Neural cell (in vitro differentiated cells): ENCODE data around the gene SELENOF. TPM values are rescaled to one million over a fixed set of nuclear protein-coding genes. Genes with fewer than 3 reads are reported as not detected.

Experiments
- H2AFZ ChIP-seq: fragments of 200-600, 300-800 bp; sonication (generic), shearing (Covaris generic); 2 replicates; pipeline ENCODE4 v1.6.0; 2014; ENCODE audit warnings: low read depth, mild to moderate bottlenecking, antibody characterized with exemption, low read length, moderate library complexity
- H3F3A ChIP-seq: fragments of 200-600 bp; shearing (Covaris generic); 2 replicates; pipeline ENCODE4 v1.6.1; 2016; ENCODE audit warnings: mild to moderate bottlenecking, moderate library complexity, mixed read lengths, antibody characterized with exemption, low read length; ENCODE audit not compliant: insufficient read depth, poor library complexity, severe bottlenecking
- H3K27ac ChIP-seq: fragments of 200-600, 300-800 bp; sonication (generic), shearing (Covaris generic); 2 replicates; pipeline ENCODE4 v1.5.1; 2014; ENCODE audit warnings: mild to moderate bottlenecking, low read length, moderate library complexity
- H3K27me3 ChIP-seq: fragments of 300-800, 200-600 bp; sonication (generic), shearing (Covaris generic); 2 replicates; pipeline ENCODE4 v1.6.0; 2014; ENCODE audit warnings: mild to moderate bottlenecking, low read depth, low read length, moderate library complexity; ENCODE audit not compliant: insufficient read depth
- H3K36me3 ChIP-seq: fragments of 300-800, 200-600 bp; sonication (generic), shearing (Covaris generic); 2 replicates; pipeline ENCODE4 v1.5.1; 2014; ENCODE audit warnings: mild to moderate bottlenecking, antibody characterized with exemption, low read length, moderate library complexity; ENCODE audit not compliant: insufficient read depth
- H3K4me2 ChIP-seq: fragments of 300-800, 200-600 bp; sonication (generic), shearing (Covaris generic); 2 replicates; pipeline ENCODE4 v1.6.0; 2014; ENCODE audit warnings: mild to moderate bottlenecking, low read length
- H3K4me3 ChIP-seq: fragments of 300-800, 200-600 bp; sonication (generic), shearing (Covaris generic); 2 replicates; pipeline ENCODE4 v1.5.1; 2014; ENCODE audit warnings: mild to moderate bottlenecking, low read length, moderate library complexity
- H3K79me2 ChIP-seq: fragments of 200-600 bp; shearing (Covaris generic); replicated peaks from 2 replicates; pipeline ENCODE4 v1.6.0; 2014; ENCODE audit warnings: mild to moderate bottlenecking, low read length, moderate library complexity; ENCODE audit not compliant: insufficient read depth
- H3K9ac ChIP-seq: fragments of 300-800, 200-600 bp; sonication (generic), shearing (Covaris generic); 2 replicates; pipeline ENCODE4 v1.6.1; 2016; ENCODE audit warnings: mild to moderate bottlenecking, low read length, mixed read lengths
- H3K9me2 ChIP-seq: fragments of 200-600 bp; shearing (Covaris generic); 2 replicates; pipeline ENCODE4 v1.6.1; 2016; ENCODE audit warnings: mild to moderate bottlenecking, low read length, mixed read lengths; ENCODE audit not compliant: insufficient read depth
- H3K9me3 ChIP-seq: fragments of 200-600, 300-800 bp; sonication (generic), shearing (Covaris generic); 2 replicates; pipeline ENCODE4 v1.6.1; 2016; ENCODE audit warnings: mild to moderate bottlenecking, mixed run types, low read length, moderate library complexity, mixed read lengths
- H4K20me1 ChIP-seq: fragments of 200-600 bp; shearing (Covaris generic); 2 replicates; pipeline ENCODE4 v1.6.1; 2016; ENCODE audit warnings: mild to moderate bottlenecking, mixed run types; ENCODE audit not compliant: insufficient read depth
- EP300 ChIP-seq: fragments of 450-650 bp; conservative IDR thresholded peaks from 2 replicates; pipeline ENCODE4 v1.6.1; 2014; ENCODE audit warnings: antibody characterized with exemption, mild to moderate bottlenecking, moderate library complexity; ENCODE audit not compliant: poor library complexity, severe bottlenecking
- EZH2 ChIP-seq: fragments of 200-600, 300-800 bp; shearing (Covaris generic), sonication (generic); IDR thresholded peaks from 2 replicates; pipeline ENCODE4 v1.6.1; 2014; ENCODE audit warnings: antibody characterized with exemption, low read length, borderline replicate concordance, mild to moderate bottlenecking; ENCODE audit not compliant: insufficient read depth, poor library complexity, severe bottlenecking
- MXI1 ChIP-seq: fragments of 450-650 bp; conservative IDR thresholded peaks from 2 replicates; pipeline ENCODE4 v1.6.1; 2014; ENCODE audit warnings: antibody characterized with exemption, mild to moderate bottlenecking; ENCODE audit not compliant: poor library complexity, severe bottlenecking
- POLR2AphosphoS5 ChIP-seq: IDR thresholded peaks from 2 replicates; pipeline ENCODE4 v1.6.1; 2012
- RAD21 ChIP-seq: fragments of 450-650 bp; conservative IDR thresholded peaks from 2 replicates; pipeline ENCODE4 v1.6.1; 2014; ENCODE audit warnings: antibody characterized with exemption, mild to moderate bottlenecking, moderate library complexity
- SMC3 ChIP-seq: fragments of 450-650 bp; conservative IDR thresholded peaks from 2 replicates; pipeline ENCODE4 v1.6.1; 2014; ENCODE audit warnings: antibody characterized with exemption, mild to moderate bottlenecking, moderate library complexity; ENCODE audit not compliant: poor library complexity
- TAF1 ChIP-seq: IDR thresholded peaks from 2 replicates; pipeline ENCODE4 v1.6.1; 2012; ENCODE audit warnings: low read depth
- polyA plus RNA-seq: library from polyadenylated mRNA; depleted of rRNA; stranded (reverse); fragments of >200 nt; gene quantifications from 2 replicates; pipeline ENCODE4 v1.2.3, GENCODE V29; 2014
- TF ChIP-seq, protein P1 (sequence below): fragments of 450-650 bp; IDR thresholded peaks from 2 replicates; pipeline ENCODE4 v1.5.1; 2014; ENCODE audit warnings: antibody characterized with exemption, mild to moderate bottlenecking, moderate library complexity; ENCODE audit not compliant: poor library complexity, severe bottlenecking
- TF ChIP-seq, protein P2 (sequence below): IDR thresholded peaks from 2 replicates; pipeline ENCODE4 v1.6.1; 2012; ENCODE audit warnings: borderline replicate concordance

SELENOF gene
- polyA plus RNA-seq, 1 donor from 2014 or later: 198 TPM

GRCh38 chr1:86916752-86917151 is 2.8 kb upstream of the SELENOF start:
- Histone ChIP-seq H3K4me2 (peak overlapping the region; percentile 90), H3K27me3 (no peaks in the 10 kb centered on the region), H2AFZ (no peak overlapping the region), H3K79me2 (peaks cover 71% of the 10 kb centered on the region), H3K36me3 (no peaks in the 10 kb centered on the region), H3K27ac (no peak overlapping the region), H3F3A (no peaks in the 10 kb centered on the region), H3K9me2 (no peaks in the 10 kb centered on the region), H4K20me1 (no peaks in the 10 kb centered on the region), H3K4me3 (peak overlapping the region; percentile 90), H3K9me3 (peaks cover 3% of the 10 kb centered on the region), H3K9ac (no peak overlapping the region)
- TF ChIP-seq EZH2 (no peak), MXI1 (no peak), POLR2AphosphoS5 (no peak), TAF1 (no peak), EP300 (no peak), RAD21 (no peak), SMC3 (no peak)
- TF ChIP-seq, protein P1, sequence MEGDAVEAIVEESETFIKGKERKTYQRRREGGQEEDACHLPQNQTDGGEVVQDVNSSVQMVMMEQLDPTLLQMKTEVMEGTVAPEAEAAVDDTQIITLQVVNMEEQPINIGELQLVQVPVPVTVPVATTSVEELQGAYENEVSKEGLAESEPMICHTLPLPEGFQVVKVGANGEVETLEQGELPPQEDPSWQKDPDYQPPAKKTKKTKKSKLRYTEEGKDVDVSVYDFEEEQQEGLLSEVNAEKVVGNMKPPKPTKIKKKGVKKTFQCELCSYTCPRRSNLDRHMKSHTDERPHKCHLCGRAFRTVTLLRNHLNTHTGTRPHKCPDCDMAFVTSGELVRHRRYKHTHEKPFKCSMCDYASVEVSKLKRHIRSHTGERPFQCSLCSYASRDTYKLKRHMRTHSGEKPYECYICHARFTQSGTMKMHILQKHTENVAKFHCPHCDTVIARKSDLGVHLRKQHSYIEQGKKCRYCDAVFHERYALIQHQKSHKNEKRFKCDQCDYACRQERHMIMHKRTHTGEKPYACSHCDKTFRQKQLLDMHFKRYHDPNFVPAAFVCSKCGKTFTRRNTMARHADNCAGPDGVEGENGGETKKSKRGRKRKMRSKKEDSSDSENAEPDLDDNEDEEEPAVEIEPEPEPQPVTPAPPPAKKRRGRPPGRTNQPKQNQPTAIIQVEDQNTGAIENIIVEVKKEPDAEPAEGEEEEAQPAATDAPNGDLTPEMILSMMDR: no peak
- TF ChIP-seq, protein P2, sequence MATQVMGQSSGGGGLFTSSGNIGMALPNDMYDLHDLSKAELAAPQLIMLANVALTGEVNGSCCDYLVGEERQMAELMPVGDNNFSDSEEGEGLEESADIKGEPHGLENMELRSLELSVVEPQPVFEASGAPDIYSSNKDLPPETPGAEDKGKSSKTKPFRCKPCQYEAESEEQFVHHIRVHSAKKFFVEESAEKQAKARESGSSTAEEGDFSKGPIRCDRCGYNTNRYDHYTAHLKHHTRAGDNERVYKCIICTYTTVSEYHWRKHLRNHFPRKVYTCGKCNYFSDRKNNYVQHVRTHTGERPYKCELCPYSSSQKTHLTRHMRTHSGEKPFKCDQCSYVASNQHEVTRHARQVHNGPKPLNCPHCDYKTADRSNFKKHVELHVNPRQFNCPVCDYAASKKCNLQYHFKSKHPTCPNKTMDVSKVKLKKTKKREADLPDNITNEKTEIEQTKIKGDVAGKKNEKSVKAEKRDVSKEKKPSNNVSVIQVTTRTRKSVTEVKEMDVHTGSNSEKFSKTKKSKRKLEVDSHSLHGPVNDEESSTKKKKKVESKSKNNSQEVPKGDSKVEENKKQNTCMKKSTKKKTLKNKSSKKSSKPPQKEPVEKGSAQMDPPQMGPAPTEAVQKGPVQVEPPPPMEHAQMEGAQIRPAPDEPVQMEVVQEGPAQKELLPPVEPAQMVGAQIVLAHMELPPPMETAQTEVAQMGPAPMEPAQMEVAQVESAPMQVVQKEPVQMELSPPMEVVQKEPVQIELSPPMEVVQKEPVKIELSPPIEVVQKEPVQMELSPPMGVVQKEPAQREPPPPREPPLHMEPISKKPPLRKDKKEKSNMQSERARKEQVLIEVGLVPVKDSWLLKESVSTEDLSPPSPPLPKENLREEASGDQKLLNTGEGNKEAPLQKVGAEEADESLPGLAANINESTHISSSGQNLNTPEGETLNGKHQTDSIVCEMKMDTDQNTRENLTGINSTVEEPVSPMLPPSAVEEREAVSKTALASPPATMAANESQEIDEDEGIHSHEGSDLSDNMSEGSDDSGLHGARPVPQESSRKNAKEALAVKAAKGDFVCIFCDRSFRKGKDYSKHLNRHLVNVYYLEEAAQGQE: no peak

- Histone ChIP-seq H3K9me3 (no peaks in the 10 kb centered on the region), H3K4me2 (peak overlapping the region; percentile 90), H4K20me1 (no peaks in the 10 kb centered on the region), H3K27ac (peak overlapping the region; percentile 94), H3F3A (no peaks in the 10 kb centered on the region), H3K4me3 (peak overlapping the region; percentile 90), H3K36me3 (no peaks in the 10 kb centered on the region), H3K79me2 (peaks cover 73% of the 10 kb centered on the region), H2AFZ (peak overlapping the region; percentile 78), H3K27me3 (no peaks in the 10 kb centered on the region), H3K9ac (peak overlapping the region; percentile 87), H3K9me2 (no peaks in the 10 kb centered on the region)
- TF ChIP-seq, protein P2: peak; percentile 9
- TF ChIP-seq TAF1 (no peak), MXI1 (peak; percentile 22)
Observed at GRCh38 chr1:86915737-86916235, 1.9 kb upstream of the SELENOF start.
